Measurements from ENCODE around the gene PNKP.

DNA sequence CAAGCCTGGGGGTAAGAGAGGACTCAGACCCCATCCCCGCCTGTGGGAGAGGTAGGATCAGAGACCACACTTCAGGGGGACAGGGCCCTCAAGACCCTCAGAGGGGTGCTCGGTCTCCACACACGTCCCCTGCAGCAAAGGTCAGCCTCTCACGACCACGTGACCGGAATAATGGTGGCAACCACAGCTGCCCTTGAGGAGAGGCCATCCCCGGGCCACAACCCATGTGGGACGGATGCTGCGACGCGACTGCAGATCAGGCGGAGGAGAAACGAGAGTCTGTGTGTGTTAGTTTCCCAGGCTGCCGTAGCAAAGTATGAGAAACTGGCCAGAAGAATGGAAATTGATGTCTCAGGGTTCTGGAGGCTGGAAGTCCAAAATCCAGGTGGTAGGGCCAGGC lies 40.3 kb downstream of the PNKP start:
- TF ChIP-seq, protein P1, sequence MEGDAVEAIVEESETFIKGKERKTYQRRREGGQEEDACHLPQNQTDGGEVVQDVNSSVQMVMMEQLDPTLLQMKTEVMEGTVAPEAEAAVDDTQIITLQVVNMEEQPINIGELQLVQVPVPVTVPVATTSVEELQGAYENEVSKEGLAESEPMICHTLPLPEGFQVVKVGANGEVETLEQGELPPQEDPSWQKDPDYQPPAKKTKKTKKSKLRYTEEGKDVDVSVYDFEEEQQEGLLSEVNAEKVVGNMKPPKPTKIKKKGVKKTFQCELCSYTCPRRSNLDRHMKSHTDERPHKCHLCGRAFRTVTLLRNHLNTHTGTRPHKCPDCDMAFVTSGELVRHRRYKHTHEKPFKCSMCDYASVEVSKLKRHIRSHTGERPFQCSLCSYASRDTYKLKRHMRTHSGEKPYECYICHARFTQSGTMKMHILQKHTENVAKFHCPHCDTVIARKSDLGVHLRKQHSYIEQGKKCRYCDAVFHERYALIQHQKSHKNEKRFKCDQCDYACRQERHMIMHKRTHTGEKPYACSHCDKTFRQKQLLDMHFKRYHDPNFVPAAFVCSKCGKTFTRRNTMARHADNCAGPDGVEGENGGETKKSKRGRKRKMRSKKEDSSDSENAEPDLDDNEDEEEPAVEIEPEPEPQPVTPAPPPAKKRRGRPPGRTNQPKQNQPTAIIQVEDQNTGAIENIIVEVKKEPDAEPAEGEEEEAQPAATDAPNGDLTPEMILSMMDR (IDR thresholded peaks at IDR 0.05), result no peak
- TF ChIP-seq POLR2A (IDR thresholded peaks at IDR 0.05), result no peak
- no peak for TF ChIP-seq POLR2AphosphoS5 (IDR thresholded peaks at IDR 0.05; ENCODE audit: insufficient read depth in 1 of 2, low read depth in 1 of 2)
